HG03520 (cell line): ENCODE data around the gene RPL13.

ENCODE experiments used
- ATAC-seq: cut with Tn5 transposase; IDR thresholded peaks from one replicate; pipeline ENCODE4 v1.9.1; 2021; ENCODE audit warnings: mild to moderate bottlenecking, moderate library complexity; ENCODE audit not compliant: unreplicated experiment

Gene RPL13

GRCh38 chr16:89560378-89561141, at the start of gene RPL13:
TSS of gene RPL13 (plus strand) at chr16:89560682. CDS start at chr16:89560960, 278 bp downstream.
- peak; percentile 68 for ATAC-seq

GRCh38 chr16:89511374-89511773, 49.1 kb upstream of the RPL13 start:
- no peak for ATAC-seq

GRCh38 chr16:89512453-89512852, 48.0 kb upstream of the RPL13 start:
- ATAC-seq, result no peak

- no peak for ATAC-seq
Observed at GRCh38 chr16:89517128-89517527, 43.4 kb upstream of the RPL13 start.

GRCh38 chr16:89519881-89520280, 40.6 kb upstream of the RPL13 start:
- no peak for ATAC-seq

GRCh38 chr16:89522287-89522686, 38.2 kb upstream of the RPL13 start:
- no peak for ATAC-seq

GRCh38 chr16:89523680-89524344, 36.7 kb upstream of the RPL13 start:
- no peak for ATAC-seq

- ATAC-seq, result no peak
Observed at GRCh38 chr16:89525146-89525913, 35.2 kb upstream of the RPL13 start.

GRCh38 chr16:89529097-89529496, 31.4 kb upstream of the RPL13 start:
- no peak for ATAC-seq

- no peak for ATAC-seq
Observed at GRCh38 chr16:89530401-89531381, 29.8 kb upstream of the RPL13 start.

GRCh38 chr16:89531821-89532526, 28.5 kb upstream of the RPL13 start:
- no peak for ATAC-seq

GRCh38 chr16:89534252-89534756, 26.2 kb upstream of the RPL13 start:
- no peak for ATAC-seq

- ATAC-seq, result no peak
Observed at GRCh38 chr16:89536371-89536770, 24.1 kb upstream of the RPL13 start.

- no peak for ATAC-seq
Observed at GRCh38 chr16:89536886-89537548, 23.5 kb upstream of the RPL13 start.

GRCh38 chr16:89537549-89537925, 22.9 kb upstream of the RPL13 start:
- no peak for ATAC-seq

- ATAC-seq, result no peak
Observed at GRCh38 chr16:89538286-89538685, 22.2 kb upstream of the RPL13 start.

GRCh38 chr16:89540557-89540956, 19.9 kb upstream of the RPL13 start:
- ATAC-seq, result no peak

- no peak for ATAC-seq
Observed at GRCh38 chr16:89541792-89542191, 18.7 kb upstream of the RPL13 start.

- no peak for ATAC-seq
Observed at GRCh38 chr16:89544113-89544512, 16.4 kb upstream of the RPL13 start.
